ENCODE measurements around the gene SPINT2. TPM values are rescaled to one million over a fixed set of nuclear protein-coding genes. Genes with fewer than 3 reads are reported as not detected.

The SPINT2 gene
- total RNA-seq, 1 experiment from 2014 or later: not detected

- no peak for DNase-seq (ENCODE audit: low spot score)
- intact Hi-C loops (cut with micrococcal nuclease; ENCODE audit: unreplicated experiment): no loop called here
- H3K9me3 ChIP-seq (ENCODE audit: low read depth, low read length, poor library complexity, severe bottlenecking): no peaks in the 10 kb centered on the region
- H3K27me3 ChIP-seq (replicated peaks; ENCODE audit: insufficient read depth, low read depth, low read length, poor library complexity): no peaks in the 10 kb centered on the region
- H3K4me3 ChIP-seq (ENCODE audit: low read depth, low read length, poor library complexity, severe bottlenecking): no peak overlapping the region
- peaks cover 20% of the 10 kb centered on the region for H3K4me1 ChIP-seq (ENCODE audit: insufficient read depth, low read length, poor library complexity, severe bottlenecking)
- ChIA-PET POLR2A (ENCODE audit: low non-redundant PET) (interaction anchor here (0.6 kb wide), 1 partner anchor 116 kb away, joined by 13 read pairs; no protein-coding TSS in a partner anchor), CTCF (no interaction called here)
- no TSS peak for BruUV-seq (replicated peaks)
- TF ChIP-seq EZH2 (IDR thresholded peaks at IDR 0.05; ENCODE audit: borderline replicate concordance, low read depth, low read length, poor library complexity, severe bottlenecking) (no peak), CTCF (conservative IDR thresholded peaks at IDR 0.05; ENCODE audit: low read depth, low read length) (no peak)
- no peak overlapping the region for H3K27ac ChIP-seq (ENCODE audit: low read depth, low read length, poor library complexity, severe bottlenecking)
- no peaks in the 10 kb centered on the region for H3K36me3 ChIP-seq (ENCODE audit: insufficient read depth, low read length, poor library complexity, severe bottlenecking)
These were observed 13.4 kb upstream of the SPINT2 start for GRCh38 chr19:38250821-38251563.

GRCh38 chr19:38251564-38252051 is 12.8 kb upstream of the SPINT2 start:
- BruUV-seq (replicated peaks): no TSS peak
- Histone ChIP-seq H3K9me3 (ENCODE audit: low read depth, low read length, poor library complexity, severe bottlenecking) (no peaks in the 10 kb centered on the region), H3K27ac (ENCODE audit: low read depth, low read length, poor library complexity, severe bottlenecking) (no peak overlapping the region), H3K4me3 (ENCODE audit: low read depth, low read length, poor library complexity, severe bottlenecking) (no peak overlapping the region), H3K36me3 (ENCODE audit: insufficient read depth, low read length, poor library complexity, severe bottlenecking) (no peaks in the 10 kb centered on the region), H3K4me1 (ENCODE audit: insufficient read depth, low read length, poor library complexity, severe bottlenecking) (peaks cover 20% of the 10 kb centered on the region), H3K27me3 (replicated peaks; ENCODE audit: insufficient read depth, low read depth, low read length, poor library complexity) (no peaks in the 10 kb centered on the region)
- intact Hi-C loops (cut with micrococcal nuclease; ENCODE audit: unreplicated experiment): no loop called here
- TF ChIP-seq EZH2 (IDR thresholded peaks at IDR 0.05; ENCODE audit: borderline replicate concordance, low read depth, low read length, poor library complexity, severe bottlenecking) (no peak), CTCF (conservative IDR thresholded peaks at IDR 0.05; ENCODE audit: low read depth, low read length) (no peak)
- no peak for DNase-seq (ENCODE audit: low spot score)
- ChIA-PET POLR2A (ENCODE audit: low non-redundant PET) (interaction anchor here (0.6 kb wide), 1 partner anchor 115 kb away, joined by 13 read pairs; no protein-coding TSS in a partner anchor), CTCF (no interaction called here)

- no peak for TF ChIP-seq CTCF (conservative IDR thresholded peaks at IDR 0.05; ENCODE audit: low read depth, low read length)
- no peak for TF ChIP-seq EZH2 (IDR thresholded peaks at IDR 0.05; ENCODE audit: borderline replicate concordance, low read depth, low read length, poor library complexity, severe bottlenecking)
- Histone ChIP-seq H3K4me1 (ENCODE audit: insufficient read depth, low read length, poor library complexity, severe bottlenecking) (peaks cover 20% of the 10 kb centered on the region), H3K27me3 (replicated peaks; ENCODE audit: insufficient read depth, low read depth, low read length, poor library complexity) (no peaks in the 10 kb centered on the region), H3K27ac (ENCODE audit: low read depth, low read length, poor library complexity, severe bottlenecking) (no peak overlapping the region), H3K36me3 (ENCODE audit: insufficient read depth, low read length, poor library complexity, severe bottlenecking) (no peaks in the 10 kb centered on the region), H3K9me3 (ENCODE audit: low read depth, low read length, poor library complexity, severe bottlenecking) (no peaks in the 10 kb centered on the region), H3K4me3 (ENCODE audit: low read depth, low read length, poor library complexity, severe bottlenecking) (no peak overlapping the region)
- intact Hi-C loops (cut with micrococcal nuclease; ENCODE audit: unreplicated experiment): no loop called here
- no peak for DNase-seq (ENCODE audit: low spot score)
- BruUV-seq (replicated peaks): no TSS peak
- CTCF ChIA-PET: no interaction called here
- POLR2A ChIA-PET (ENCODE audit: low non-redundant PET): no interaction called here
These were observed 12.0 kb upstream of the SPINT2 start for GRCh38 chr19:38252385-38252784.

Measured in A673 (cell line).